ENCODE results near the gene DHX36. TPM values are rescaled to one million over a fixed set of nuclear protein-coding genes. Genes with fewer than 3 reads are reported as not detected.

Gene DHX36
- total RNA-seq, 4 donors from 2014 or later, result 48.4 to 90.2 (median 65.9) TPM

DNA sequence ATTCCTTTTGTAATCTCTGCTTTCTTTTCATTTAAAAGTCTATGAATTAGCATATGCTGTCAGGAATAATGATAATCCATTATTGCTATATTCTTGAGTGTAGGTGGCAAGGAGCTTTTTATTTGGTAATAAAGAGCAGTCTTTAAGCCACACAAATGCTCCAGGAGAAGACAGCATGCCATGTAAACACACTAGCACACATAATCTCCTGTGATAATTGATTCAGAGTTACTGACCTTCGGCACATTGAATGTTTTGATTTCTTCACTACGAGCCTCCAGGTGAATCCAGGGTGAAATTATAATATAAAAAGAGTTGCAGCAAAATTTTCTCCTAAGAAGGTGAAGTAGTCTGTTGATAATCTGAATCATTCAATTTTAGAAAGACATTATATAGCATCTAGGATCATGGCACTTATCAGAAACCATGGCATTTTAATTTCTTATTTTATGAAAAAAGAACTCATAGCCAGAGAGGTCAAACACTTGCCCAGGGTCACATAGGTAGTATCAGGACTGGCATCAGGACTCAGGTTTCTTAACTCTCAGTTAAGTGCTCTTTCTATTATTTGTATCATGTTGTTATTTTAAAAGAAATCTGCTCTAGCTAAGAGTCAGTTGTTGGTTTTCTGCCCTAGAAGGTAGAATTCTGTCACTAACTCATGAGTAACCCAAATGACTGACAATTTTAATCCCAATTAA lies 21.3 kb upstream of the DHX36 start:
- TF ChIP-seq, protein P1, sequence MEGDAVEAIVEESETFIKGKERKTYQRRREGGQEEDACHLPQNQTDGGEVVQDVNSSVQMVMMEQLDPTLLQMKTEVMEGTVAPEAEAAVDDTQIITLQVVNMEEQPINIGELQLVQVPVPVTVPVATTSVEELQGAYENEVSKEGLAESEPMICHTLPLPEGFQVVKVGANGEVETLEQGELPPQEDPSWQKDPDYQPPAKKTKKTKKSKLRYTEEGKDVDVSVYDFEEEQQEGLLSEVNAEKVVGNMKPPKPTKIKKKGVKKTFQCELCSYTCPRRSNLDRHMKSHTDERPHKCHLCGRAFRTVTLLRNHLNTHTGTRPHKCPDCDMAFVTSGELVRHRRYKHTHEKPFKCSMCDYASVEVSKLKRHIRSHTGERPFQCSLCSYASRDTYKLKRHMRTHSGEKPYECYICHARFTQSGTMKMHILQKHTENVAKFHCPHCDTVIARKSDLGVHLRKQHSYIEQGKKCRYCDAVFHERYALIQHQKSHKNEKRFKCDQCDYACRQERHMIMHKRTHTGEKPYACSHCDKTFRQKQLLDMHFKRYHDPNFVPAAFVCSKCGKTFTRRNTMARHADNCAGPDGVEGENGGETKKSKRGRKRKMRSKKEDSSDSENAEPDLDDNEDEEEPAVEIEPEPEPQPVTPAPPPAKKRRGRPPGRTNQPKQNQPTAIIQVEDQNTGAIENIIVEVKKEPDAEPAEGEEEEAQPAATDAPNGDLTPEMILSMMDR (IDR thresholded peaks at IDR 0.05), result no peak
- DNase-seq (ENCODE audit: low spot score) (no peak), ATAC-seq (ENCODE audit: low FRiP score) (no peak)

DNA sequence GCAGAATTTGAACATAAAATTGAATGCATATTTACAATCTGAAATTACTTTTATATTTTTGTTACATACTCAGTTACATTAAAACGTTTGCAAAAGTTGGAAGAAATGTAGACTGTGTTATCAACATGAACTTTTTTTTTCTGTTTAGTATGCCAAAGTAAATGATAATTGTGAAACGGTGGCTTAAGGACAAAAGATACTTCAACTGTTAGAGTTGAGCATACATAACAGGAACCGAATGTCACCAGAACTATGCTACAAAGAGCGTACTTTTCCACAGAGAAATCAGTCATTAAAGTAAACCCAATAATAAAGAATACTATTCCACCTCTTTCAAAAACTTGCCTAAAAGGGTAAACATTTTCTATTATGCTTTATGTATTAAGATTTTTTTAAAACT lies 14.3 kb upstream of the DHX36 start:
- ATAC-seq (ENCODE audit: low FRiP score), result no peak
- TF ChIP-seq, protein P1 (IDR thresholded peaks at IDR 0.05), result no peak
- no peak for DNase-seq (ENCODE audit: low spot score)

- TF ChIP-seq, protein P1 (IDR thresholded peaks at IDR 0.05), result no peak
- ATAC-seq (ENCODE audit: low FRiP score) (no peak), DNase-seq (ENCODE audit: low spot score) (no peak)
These were observed 13.7 kb upstream of the DHX36 start for GRCh38 chr3:154338008-154338407.

DNA sequence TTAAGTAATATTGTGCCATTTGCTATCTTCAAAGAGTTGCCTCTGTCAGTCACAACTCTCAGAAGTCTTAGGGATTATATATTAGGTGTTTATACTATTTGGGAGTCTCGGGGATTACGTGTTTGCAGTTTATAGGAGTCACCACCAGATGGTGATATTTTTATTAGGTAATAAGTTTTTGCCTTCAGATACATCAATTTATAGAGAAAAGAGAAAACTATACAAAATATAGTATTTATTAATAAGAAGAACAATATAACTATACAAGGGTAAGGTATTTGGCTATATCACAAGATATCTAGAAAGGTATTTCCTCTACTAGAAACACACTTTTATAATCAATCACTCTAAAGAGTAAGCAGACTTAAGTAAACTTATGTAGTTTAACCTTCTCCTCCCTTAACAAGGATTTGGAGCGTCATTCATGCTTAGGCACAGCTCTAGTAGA lies 10.7 kb upstream of the DHX36 start:
- ATAC-seq (ENCODE audit: low FRiP score) (no peak), DNase-seq (ENCODE audit: low spot score) (no peak)
- TF ChIP-seq, protein P1 (IDR thresholded peaks at IDR 0.05), result no peak

- DNase-seq (ENCODE audit: low spot score) (no peak), ATAC-seq (ENCODE audit: low FRiP score) (no peak)
- TF ChIP-seq, protein P1 (IDR thresholded peaks at IDR 0.05), result no peak
These were observed 3.6 kb upstream of the DHX36 start for GRCh38 chr3:154327871-154328270.

DNA sequence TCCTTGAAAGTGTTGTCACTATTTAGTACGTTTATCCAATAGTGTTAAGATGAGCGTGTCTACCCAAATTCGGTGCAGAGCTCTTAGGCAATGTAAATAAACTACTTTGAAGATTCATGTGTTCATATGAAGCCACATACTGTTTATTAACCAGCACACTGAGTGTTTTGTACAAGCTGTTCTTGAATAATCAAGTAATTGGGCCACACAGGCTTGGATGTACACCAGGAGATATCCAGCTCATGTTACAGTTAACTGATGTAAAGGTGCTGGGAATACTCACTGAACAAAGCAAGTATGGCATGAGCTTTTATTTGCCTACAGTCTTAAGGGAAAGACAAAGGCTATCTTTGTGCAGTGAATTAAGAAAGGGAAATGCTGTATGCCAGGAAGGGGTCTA lies 632 bp upstream of the DHX36 start:
- DNase-seq (ENCODE audit: low spot score), result no peak
- TF ChIP-seq, protein P1 (IDR thresholded peaks at IDR 0.05), result no peak
- no peak for ATAC-seq (ENCODE audit: low FRiP score)
